Transverse colon (tissue), 4 donors: ENCODE data around the gene UCHL3. TPM values are rescaled to one million over a fixed set of nuclear protein-coding genes. Genes with fewer than 3 reads are reported as not detected.
A peak's percentile ranks its signal among the peaks of the same experiment; 100 is the strongest.

Experiments used
- DNase-seq: peaks from one replicate; pipeline ENCODE4 v3.0.0-alpha.2; 2019
- H3K27ac ChIP-seq, 4 donors: fragments of 200-600 bp; sonication (generic); 2 replicates each; pipeline ENCODE4 v1.5.1; 2016 to 2018; ENCODE audit warnings: inconsistent platforms in 4 of 4
- H3K27me3 ChIP-seq: fragments of 200-600 bp; sonication (generic); 2 replicates; pipeline ENCODE4 v1.5.1; 2017; ENCODE audit warnings: inconsistent platforms
- H3K36me3 ChIP-seq, 4 donors: fragments of 200-600 bp; sonication (generic); 2 replicates each; pipeline ENCODE4 v1.5.1; 2017 to 2019; ENCODE audit warnings: inconsistent platforms in 4 of 4
- H3K4me1 ChIP-seq, 4 donors: fragments of 200-600 bp; sonication (generic); 2 replicates each; pipeline ENCODE4 v1.5.1; 2017 to 2020; ENCODE audit warnings: inconsistent platforms in 4 of 4
- H3K4me3 ChIP-seq, 4 donors: fragments of 200-600 bp; sonication (generic); 1 replicate in 1 of 4; 2 replicates in 3 of 4; pipeline versions ENCODE4 v1.5.1 to v1.6.1; 2017 to 2019; ENCODE audit warnings: inconsistent platforms in 4 of 4
- H3K9me3 ChIP-seq, 2 donors: fragments of 200-600 bp; sonication (generic); 2 replicates each; pipeline ENCODE4 v1.5.1; 2017 to 2019; ENCODE audit warnings: inconsistent platforms in 2 of 2
- EP300 ChIP-seq: sonication (generic); formaldehyde crosslinking; IDR thresholded peaks from one replicate; pipeline ENCODE4 v1.6.1; 2017; ENCODE audit warnings: antibody characterized with exemption, low read depth
- POLR2A ChIP-seq: fragments of 450-650 bp; IDR thresholded peaks from one replicate; pipeline ENCODE4 v1.6.1; 2016; ENCODE audit warnings: antibody characterized with exemption, mild to moderate bottlenecking, moderate library complexity
- POLR2AphosphoS5 ChIP-seq, 3 donors: sonication (generic); formaldehyde crosslinking; IDR thresholded peaks; one replicate each; pipeline ENCODE4 v1.6.1; 2016; ENCODE audit warnings: antibody characterized with exemption in 3 of 3
- WGBS, 2 donors: methylation state at CpG; one replicate each; pipeline ENCODE4 v1.1.5; 2018; ENCODE audit warnings: low coverage in 1 of 2; 5-methylcytosine and 5-hydroxymethylcytosine counted together
- in situ Hi-C, 4 donors: fragments of 200-750 bp; cut with MboI; loops; one replicate each; pipeline versions ENCODE4 v1.15.0 to v1.15.1; 2017; ENCODE audit warnings: low sequenced_read_pairs in 3 of 4, low pct_ligation_motif_present in 1 of 4, low pct_unique_long_range_greater_than_20kb in 1 of 4
- intact Hi-C: fragments of 100-400 bp; cut with DNase I; formaldehyde crosslinking; loops from one replicate; pipeline ENCODE4 v1.15.1; 2023; ENCODE audit warnings: low total_unique reads
- total RNA-seq, 4 donors: library from RNA; depleted of rRNA; stranded (reverse); fragments of >200 nt; gene quantifications; one replicate each; pipeline ENCODE4 v1.1.0, GENCODE V29; 2016
- TF ChIP-seq, protein P1 (sequence below), 5 experiments: fragments of 200-600 bp in 3 of 5; fragments of 450-650 bp in 2 of 5; sonication (generic) in 3 of 5; IDR thresholded peaks; 1 replicate in 2 of 5; 2 replicates in 3 of 5; pipeline ENCODE4 v1.5.1; 2016 to 2017; ENCODE audit warnings: antibody characterized with exemption in 5 of 5, inconsistent platforms in 3 of 5, mild to moderate bottlenecking in 2 of 5, moderate library complexity in 1 of 5

UCHL3 gene
- 10 to 100 TPM in 3 of 4 donors, 1 to 10 TPM in 1; 3.4 to 55.9 (median 19.3) TPM for total RNA-seq

DNA sequence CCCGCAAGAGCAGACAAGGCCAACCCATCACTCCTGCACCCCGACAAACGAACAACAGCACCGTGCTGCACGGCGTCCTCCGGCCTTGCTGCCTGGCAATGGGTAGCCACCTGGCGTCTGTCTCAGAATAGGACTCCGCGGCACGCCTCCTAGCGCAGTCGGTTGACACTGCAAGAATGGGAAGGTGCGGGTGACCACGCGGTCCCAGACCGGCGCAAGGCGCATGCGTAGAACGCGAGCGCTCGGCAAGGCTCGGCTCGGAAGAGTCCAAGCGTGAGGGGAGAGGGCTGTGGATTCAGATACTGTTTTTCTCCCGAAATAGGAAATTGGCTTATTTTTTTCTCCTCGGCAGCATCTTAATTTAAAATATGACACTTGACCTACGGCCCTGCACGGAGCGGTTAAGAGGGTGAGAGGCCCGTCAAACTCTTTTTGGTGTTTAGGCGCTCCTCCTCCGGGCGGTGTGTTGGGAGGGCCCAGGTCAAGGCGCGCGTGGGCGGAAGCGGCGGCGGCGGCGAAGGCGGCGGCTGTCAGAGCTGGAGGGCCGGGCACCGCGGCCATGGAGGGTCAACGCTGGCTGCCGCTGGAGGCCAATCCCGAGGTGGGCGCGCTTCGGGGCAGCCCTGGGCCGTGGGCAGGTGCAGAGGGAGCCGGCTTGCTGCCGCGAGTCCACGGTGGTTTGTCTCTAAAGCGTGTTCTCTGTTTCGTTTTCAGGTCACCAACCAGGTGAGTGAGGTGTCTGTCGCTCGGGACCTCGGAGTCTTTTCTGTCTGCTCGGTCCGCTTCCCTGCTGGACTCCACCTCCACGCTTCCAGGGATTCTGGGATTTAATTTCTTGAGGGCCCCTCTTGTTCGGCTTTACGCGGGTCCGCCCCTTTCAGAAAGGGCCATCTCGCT is at the start of gene UCHL3:
UCHL3 (plus strand) TSS at position 530 of the 897 bp plus-strand sequence; CDS start at position 560, 30 bp downstream.
- 0% methylated on average over 8 to 71 of the region's 74 CpGs for WGBS, 2 donors
- no peaks in the 10 kb centered on the region for H3K9me3 ChIP-seq
- in situ Hi-C loops (loop anchor here in 1 of 4 donors (10.0 kb wide), 1 partner anchor 65 kb away; the partner anchor contains the start of gene TBC1D4), intact Hi-C loops (loop anchor here (10.0 kb wide), 1 partner anchor 65 kb away; the partner anchor contains the start of gene TBC1D4)
- peaks cover 4 to 17% (median 7%) of the 10 kb centered on the region in 4 donors for H3K4me1 ChIP-seq
- no peaks in the 10 kb centered on the region for H3K27me3 ChIP-seq
- peak within 1 kb of the TSS; percentile 77 to 93 (median 82) for H3K4me3 ChIP-seq
- peak; percentile 98 for DNase-seq
- no peaks in the 10 kb centered on the region for H3K36me3 ChIP-seq
- TF ChIP-seq EP300 (no peak), POLR2A (peak; percentile 75), POLR2AphosphoS5 (IDR thresholded peaks at IDR 0.05) (peak; percentile 37 to 82 (median 65))
- TF ChIP-seq, protein P1, sequence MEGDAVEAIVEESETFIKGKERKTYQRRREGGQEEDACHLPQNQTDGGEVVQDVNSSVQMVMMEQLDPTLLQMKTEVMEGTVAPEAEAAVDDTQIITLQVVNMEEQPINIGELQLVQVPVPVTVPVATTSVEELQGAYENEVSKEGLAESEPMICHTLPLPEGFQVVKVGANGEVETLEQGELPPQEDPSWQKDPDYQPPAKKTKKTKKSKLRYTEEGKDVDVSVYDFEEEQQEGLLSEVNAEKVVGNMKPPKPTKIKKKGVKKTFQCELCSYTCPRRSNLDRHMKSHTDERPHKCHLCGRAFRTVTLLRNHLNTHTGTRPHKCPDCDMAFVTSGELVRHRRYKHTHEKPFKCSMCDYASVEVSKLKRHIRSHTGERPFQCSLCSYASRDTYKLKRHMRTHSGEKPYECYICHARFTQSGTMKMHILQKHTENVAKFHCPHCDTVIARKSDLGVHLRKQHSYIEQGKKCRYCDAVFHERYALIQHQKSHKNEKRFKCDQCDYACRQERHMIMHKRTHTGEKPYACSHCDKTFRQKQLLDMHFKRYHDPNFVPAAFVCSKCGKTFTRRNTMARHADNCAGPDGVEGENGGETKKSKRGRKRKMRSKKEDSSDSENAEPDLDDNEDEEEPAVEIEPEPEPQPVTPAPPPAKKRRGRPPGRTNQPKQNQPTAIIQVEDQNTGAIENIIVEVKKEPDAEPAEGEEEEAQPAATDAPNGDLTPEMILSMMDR (IDR thresholded peaks at IDR 0.05), result peak; percentile 81 to 97 (median 83)
- peak within 1 kb of the TSS; percentile 82 to 87 (median 84) for H3K27ac ChIP-seq

DNA sequence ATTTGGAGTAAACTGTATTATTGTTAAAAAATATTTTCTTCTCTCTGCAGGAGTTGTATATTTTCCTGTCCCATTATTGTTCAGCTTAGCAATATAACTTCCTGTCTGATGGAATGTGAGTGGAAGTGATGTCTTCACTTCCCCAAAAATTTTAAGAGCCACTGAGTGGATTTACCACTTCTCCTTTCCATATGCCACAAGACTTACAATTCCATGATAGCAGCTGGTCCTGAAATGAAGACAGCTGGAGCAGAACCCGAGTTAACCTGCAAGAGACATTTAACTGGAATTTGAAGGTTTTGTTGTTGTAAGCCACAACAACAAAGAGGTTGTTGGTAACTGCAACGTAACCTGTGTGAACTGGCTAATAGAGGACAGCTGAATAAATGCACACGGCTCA is 44.3 kb upstream of the UCHL3 start:
- no peak for TF ChIP-seq POLR2AphosphoS5 (IDR thresholded peaks at IDR 0.05)
- no peak for TF ChIP-seq POLR2A
- TF ChIP-seq, protein P1 (IDR thresholded peaks at IDR 0.05), result no peak
- TF ChIP-seq EP300, result no peak
- Histone ChIP-seq H3K9me3 (no peaks in the 10 kb centered on the region), H3K4me1 (no peaks in the 10 kb centered on the region), H3K27me3 (no peaks in the 10 kb centered on the region), H3K36me3 (no peaks in the 10 kb centered on the region), H3K4me3 (no peak overlapping the region), H3K27ac (no peak overlapping the region)
- in situ Hi-C loops, result no loop called here
- 75 to 81% methylated on average over 3 of the region's 3 CpGs for WGBS, 2 donors
- intact Hi-C loops, result no loop called here
- no peak for DNase-seq

DNA sequence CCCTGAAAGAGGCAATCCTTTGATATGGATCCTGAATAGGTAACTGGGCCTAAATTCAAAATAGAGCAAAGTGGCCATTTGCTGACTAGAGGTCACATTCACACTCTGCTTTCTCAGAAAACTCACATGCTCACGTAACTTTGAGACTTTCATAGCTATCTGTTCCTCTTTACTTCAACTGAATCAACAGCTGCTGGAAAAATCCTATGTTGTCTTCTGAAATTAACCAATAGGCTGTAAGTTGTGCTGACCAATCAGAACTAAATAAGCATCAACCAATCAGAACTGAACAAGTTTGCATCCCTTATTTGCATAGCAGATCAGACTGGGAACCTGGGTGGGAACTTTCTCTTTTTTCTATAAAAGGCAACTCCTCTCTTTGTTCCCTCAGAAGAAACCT is 43.6 kb upstream of the UCHL3 start:
- intact Hi-C loops (no loop called here), in situ Hi-C loops (no loop called here)
- Histone ChIP-seq H3K27ac (no peak overlapping the region), H3K27me3 (no peaks in the 10 kb centered on the region), H3K9me3 (no peaks in the 10 kb centered on the region), H3K36me3 (no peaks in the 10 kb centered on the region), H3K4me1 (no peaks in the 10 kb centered on the region), H3K4me3 (no peak overlapping the region)
- no peak for TF ChIP-seq POLR2A
- TF ChIP-seq, protein P1 (IDR thresholded peaks at IDR 0.05), result no peak
- no peak for TF ChIP-seq POLR2AphosphoS5 (IDR thresholded peaks at IDR 0.05)
- no peak for TF ChIP-seq EP300
- no peak for DNase-seq
- WGBS, 2 donors, result 83 to 93% methylated on average over 1 of the region's 1 CpG

DNA sequence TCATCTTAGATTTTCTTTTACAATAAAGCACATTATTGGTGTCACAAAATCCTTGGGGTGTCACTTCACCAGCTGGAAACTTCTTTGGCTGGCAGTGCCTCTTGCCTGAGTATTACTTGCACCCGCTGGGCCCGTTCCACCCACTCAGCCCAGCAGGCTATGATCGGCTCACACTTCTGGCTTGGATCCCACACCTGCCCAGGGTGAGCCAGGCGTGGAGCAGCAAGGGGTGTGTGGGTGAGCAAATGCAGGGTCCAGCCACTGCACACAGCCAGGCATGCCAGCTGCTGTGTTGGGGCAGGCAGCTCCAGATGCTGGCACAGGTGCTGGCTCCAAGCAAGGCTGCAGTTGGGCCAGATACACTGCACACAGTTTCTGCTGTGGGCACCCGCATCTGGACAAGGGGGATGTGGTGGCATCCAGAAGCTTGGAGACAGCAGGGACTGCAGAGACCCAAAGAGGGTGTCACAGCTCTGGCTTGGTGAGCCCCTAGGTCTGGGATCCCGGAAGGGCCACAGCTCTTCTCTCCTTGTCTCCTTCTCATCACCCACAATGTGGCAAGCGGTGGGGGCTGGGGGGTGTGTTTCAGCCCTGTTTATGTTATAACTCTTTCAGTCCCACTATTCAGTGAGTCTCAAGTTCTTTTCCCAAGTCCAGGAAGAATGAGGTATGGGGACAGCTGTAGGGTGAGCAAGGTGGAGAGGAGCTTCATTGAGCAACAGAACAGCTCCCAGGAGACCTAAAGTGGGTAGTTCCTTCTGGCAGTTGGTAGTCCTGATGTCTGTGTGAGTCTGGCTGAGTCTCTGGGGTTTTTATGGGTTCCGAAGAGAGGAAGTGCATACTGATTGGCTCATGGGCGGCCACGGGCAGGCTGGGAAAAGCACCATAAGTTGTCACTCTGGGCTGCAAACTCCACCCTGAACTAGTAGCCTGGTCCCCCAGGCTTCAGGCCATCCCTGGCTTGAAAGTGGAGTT is 42.3 kb upstream of the UCHL3 start:
- TF ChIP-seq POLR2A (no peak), EP300 (no peak), POLR2AphosphoS5 (IDR thresholded peaks at IDR 0.05) (no peak)
- TF ChIP-seq, protein P1 (IDR thresholded peaks at IDR 0.05), result no peak
- in situ Hi-C loops, result no loop called here
- Histone ChIP-seq H3K36me3 (no peaks in the 10 kb centered on the region), H3K9me3 (no peaks in the 10 kb centered on the region), H3K4me1 (no peaks in the 10 kb centered on the region), H3K27me3 (no peaks in the 10 kb centered on the region), H3K4me3 (no peak overlapping the region), H3K27ac (no peak overlapping the region)
- WGBS, 2 donors, result 76 to 100% methylated on average over 3 to 10 of the region's 10 CpGs
- intact Hi-C loops, result no loop called here
- no peak for DNase-seq
